Measurements from ENCODE around the gene OTOF. TPM values are rescaled to one million over a fixed set of nuclear protein-coding genes. Genes with fewer than 3 reads are reported as not detected.

The OTOF gene
- polyA plus RNA-seq, 1 of the 3 experiments (the other 2 are of a cell fraction): not detected

GRCh38 chr2:26485725-26486418 is 7.9 kb upstream of the OTOF start:
- no peaks in the 10 kb centered on the region for H3F3A ChIP-seq (replicated peaks; ENCODE audit: insufficient read depth)
- no peak for DNase-seq
- H3K4me2 ChIP-seq: no peak overlapping the region
- no peaks in the 10 kb centered on the region for H3K9me2 ChIP-seq
- ChIA-PET CTCF (interaction anchor here (1.4 to 3.2 kb wide), 2 partner anchors 16 to 92 kb away, joined by 4 to 10 read pairs; no protein-coding TSS in a partner anchor), POLR2A (no interaction called here)
- H3K4me3 ChIP-seq (ENCODE audit: low read depth in 2 of 2, low read length in 1 of 2): no peak overlapping the region
- H3K4me1 ChIP-seq (ENCODE audit: control insufficient read depth in 1 of 2, insufficient read depth in 2 of 2, low read depth in 1 of 2, low read length in 1 of 2): no peaks in the 10 kb centered on the region
- peaks cover 27% of the 10 kb centered on the region; the same call in 1 of the 2 replicates for H3K27me3 ChIP-seq (ENCODE audit: insufficient read depth)
- no peaks in the 10 kb centered on the region for H4K20me1 ChIP-seq (ENCODE audit: insufficient read depth)
- no peak overlapping the region for H3K27ac ChIP-seq (ENCODE audit: low read depth in 2 of 2, low read length in 1 of 2)
- H3K79me2 ChIP-seq (ENCODE audit: insufficient read depth): no peaks in the 10 kb centered on the region
- no peaks in the 10 kb centered on the region for H3K9me3 ChIP-seq
- H2AFZ ChIP-seq (ENCODE audit: low read depth): no peak overlapping the region
- WGBS (ENCODE audit: low lambda C conversion rate): 54% methylated on average over 8 of the region's 8 CpGs
- no peaks in the 10 kb centered on the region for H3K36me3 ChIP-seq (replicated peaks in 1 of 2; ENCODE audit: control insufficient read depth in 1 of 2, insufficient read depth in 2 of 2, low read length in 1 of 2)
- H3K9ac ChIP-seq: no peak overlapping the region
- TF ChIP-seq RXRA (IDR thresholded peaks at IDR 0.05; ENCODE audit: borderline replicate concordance, low read depth) (no peak), TAF1 (IDR thresholded peaks at IDR 0.05; ENCODE audit: borderline replicate concordance, low read depth, low read length) (no peak), RFX5 (IDR thresholded peaks at IDR 0.05; ENCODE audit: low read length) (no peak), ELF1 (IDR thresholded peaks at IDR 0.05) (no peak), FOSL2 (IDR thresholded peaks at IDR 0.05; ENCODE audit: borderline replicate concordance, low read depth) (no peak), MEF2A (IDR thresholded peaks at IDR 0.05; ENCODE audit: borderline replicate concordance, low read depth) (no peak), NFIC (IDR thresholded peaks at IDR 0.05; ENCODE audit: borderline replicate concordance) (no peak), IRF3 (IDR thresholded peaks at IDR 0.05; ENCODE audit: low read depth, low read length) (no peak), CTCF (IDR thresholded peaks at IDR 0.05) (no peak), FOXM1 (IDR thresholded peaks at IDR 0.05; ENCODE audit: low read depth) (no peak), USF2 (IDR thresholded peaks at IDR 0.05; ENCODE audit: borderline replicate concordance, low read depth, low read length) (no peak), REST (IDR thresholded peaks at IDR 0.05; ENCODE audit: low read depth, low read length) (no peak)

All from SK-N-SH (cell line).